Astrocyte (in vitro differentiated cells and primary cell): Measurements from ENCODE around the gene SURF1. TPM values are rescaled to one million over a fixed set of nuclear protein-coding genes. Genes with fewer than 3 reads are reported as not detected.

Source experiments
- DNase-seq: peaks from one replicate; pipeline ENCODE4 v3.0.0-alpha.2; 2010; ENCODE audit warnings: low read depth
- FAIRE-seq: peaks from 2 replicates; lab custom pipeline; 2011; peaks lifted over from hg19 to GRCh38; lab: Jason Lieb, UNC
- H2AFZ ChIP-seq: 2 replicates; pipeline ENCODE4 v1.6.0; 2012; ENCODE audit warnings: low read depth, low read length, inconsistent platforms
- H3K27ac ChIP-seq: 2 replicates; pipeline ENCODE4 v1.5.1; 2011; ENCODE audit warnings: low read depth, low read length, inconsistent platforms
- H3K27me3 ChIP-seq: 2 replicates; pipeline ENCODE4 v1.6.0; 2011; ENCODE audit warnings: low read length, inconsistent platforms; ENCODE audit not compliant: insufficient read depth
- H3K36me3 ChIP-seq: 2 replicates; pipeline ENCODE4 v1.5.1; 2011; ENCODE audit warnings: low read length, inconsistent platforms; ENCODE audit not compliant: insufficient read depth
- H3K4me1 ChIP-seq: 2 replicates; pipeline ENCODE4 v1.5.1; 2011; ENCODE audit warnings: low read length, inconsistent platforms; ENCODE audit not compliant: insufficient read depth
- H3K4me2 ChIP-seq: 2 replicates; pipeline ENCODE4 v1.6.0; 2012; ENCODE audit warnings: low read length, inconsistent platforms
- H3K4me3 ChIP-seq: 2 replicates; pipeline ENCODE4 v1.5.1; 2011; ENCODE audit warnings: low read depth, mild to moderate bottlenecking, low read length, inconsistent platforms; ENCODE audit not compliant: insufficient read depth
- H3K79me2 ChIP-seq: 2 replicates; pipeline ENCODE4 v1.6.0; 2012; ENCODE audit warnings: mild to moderate bottlenecking, low read length, inconsistent platforms; ENCODE audit not compliant: insufficient read depth
- H3K9ac ChIP-seq: 2 replicates; pipeline ENCODE4 v1.6.0; 2012; ENCODE audit warnings: mild to moderate bottlenecking, low read length, inconsistent platforms
- H3K9me3 ChIP-seq: 2 replicates; pipeline ENCODE4 v1.5.1; 2012; ENCODE audit warnings: low read depth, mild to moderate bottlenecking, low read length, inconsistent platforms; ENCODE audit not compliant: insufficient read depth
- H4K20me1 ChIP-seq: 2 replicates; pipeline ENCODE4 v1.6.0; 2012; ENCODE audit warnings: low read length, inconsistent platforms; ENCODE audit not compliant: insufficient read depth
- H3K27ac Mint-ChIP-seq: one replicate; pipeline ENCODE4 v1.8.0; 2021; ENCODE audit warnings: mild to moderate bottlenecking, mixed read lengths; ENCODE audit not compliant: unreplicated experiment
- H3K27me3 Mint-ChIP-seq: one replicate; pipeline ENCODE4 v1.8.0; 2021; ENCODE audit warnings: low read depth, mixed read lengths; ENCODE audit not compliant: unreplicated experiment
- H3K36me3 Mint-ChIP-seq: one replicate; pipeline ENCODE4 v1.8.0; 2021; ENCODE audit warnings: low read depth, mixed read lengths; ENCODE audit not compliant: unreplicated experiment
- H3K4me1 Mint-ChIP-seq: one replicate; pipeline ENCODE4 v1.8.0; 2021; ENCODE audit warnings: low read depth, mixed read lengths; ENCODE audit not compliant: unreplicated experiment
- H3K4me3 Mint-ChIP-seq: one replicate; pipeline ENCODE4 v1.8.0; 2021; ENCODE audit warnings: mild to moderate bottlenecking, moderate library complexity, mixed read lengths; ENCODE audit not compliant: unreplicated experiment
- H3K9me3 Mint-ChIP-seq: one replicate; pipeline ENCODE4 v1.8.0; 2021; ENCODE audit warnings: mild to moderate bottlenecking, mixed read lengths; ENCODE audit not compliant: unreplicated experiment
- EZH2 ChIP-seq: IDR thresholded peaks from 2 replicates; pipeline ENCODE4 v1.6.1; 2012; ENCODE audit warnings: mild to moderate bottlenecking, low read length, inconsistent platforms; ENCODE audit not compliant: insufficient read depth
- total RNA-seq: library from RNA; stranded (reverse); gene quantifications from 2 replicates; pipeline ENCODE4 v1.2.1, GENCODE V29; 2021
- TF ChIP-seq, protein P1 (sequence below): IDR thresholded peaks from 2 replicates; pipeline ENCODE4 v1.5.1; 2011; ENCODE audit warnings: low read depth, mild to moderate bottlenecking, inconsistent platforms, low read length, moderate library complexity; ENCODE audit not compliant: insufficient read depth

SURF1 gene
- total RNA-seq, 1 donor from 2014 or later, result 35.9 TPM

DNA sequence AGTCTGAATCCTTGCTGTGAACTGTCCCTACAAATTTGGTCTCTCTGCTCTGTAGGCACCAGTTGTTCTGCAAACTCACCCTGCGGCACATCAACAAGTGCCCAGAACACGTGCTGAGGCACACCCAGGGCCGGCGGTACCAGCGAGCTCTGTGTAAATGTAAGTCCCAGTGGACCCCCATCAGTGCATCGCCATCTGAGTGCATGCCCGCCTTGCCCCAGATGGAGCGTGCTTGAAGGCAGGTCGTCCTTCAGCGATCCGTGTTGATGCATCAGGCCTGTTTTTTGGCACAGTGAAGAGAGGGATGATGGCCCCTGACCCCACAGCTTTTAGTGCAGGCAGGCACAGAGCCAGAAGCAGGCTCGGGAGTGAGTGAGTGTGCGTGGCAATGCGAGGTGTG is 1.4 kb upstream of the SURF1 start:
- Mint-ChIP-seq H3K4me3 (peak overlapping the region; percentile 84), H3K27ac (peak overlapping the region; percentile 66), H3K9me3 (no peaks in the 10 kb centered on the region), H3K36me3 (peaks cover 12% of the 10 kb centered on the region), H3K4me1 (peaks cover 24% of the 10 kb centered on the region), H3K27me3 (no peaks in the 10 kb centered on the region)
- peaks cover 77% of the 10 kb centered on the region for H3K79me2 ChIP-seq
- peaks cover 15% of the 10 kb centered on the region for H3K4me1 ChIP-seq
- TF ChIP-seq, protein P1, sequence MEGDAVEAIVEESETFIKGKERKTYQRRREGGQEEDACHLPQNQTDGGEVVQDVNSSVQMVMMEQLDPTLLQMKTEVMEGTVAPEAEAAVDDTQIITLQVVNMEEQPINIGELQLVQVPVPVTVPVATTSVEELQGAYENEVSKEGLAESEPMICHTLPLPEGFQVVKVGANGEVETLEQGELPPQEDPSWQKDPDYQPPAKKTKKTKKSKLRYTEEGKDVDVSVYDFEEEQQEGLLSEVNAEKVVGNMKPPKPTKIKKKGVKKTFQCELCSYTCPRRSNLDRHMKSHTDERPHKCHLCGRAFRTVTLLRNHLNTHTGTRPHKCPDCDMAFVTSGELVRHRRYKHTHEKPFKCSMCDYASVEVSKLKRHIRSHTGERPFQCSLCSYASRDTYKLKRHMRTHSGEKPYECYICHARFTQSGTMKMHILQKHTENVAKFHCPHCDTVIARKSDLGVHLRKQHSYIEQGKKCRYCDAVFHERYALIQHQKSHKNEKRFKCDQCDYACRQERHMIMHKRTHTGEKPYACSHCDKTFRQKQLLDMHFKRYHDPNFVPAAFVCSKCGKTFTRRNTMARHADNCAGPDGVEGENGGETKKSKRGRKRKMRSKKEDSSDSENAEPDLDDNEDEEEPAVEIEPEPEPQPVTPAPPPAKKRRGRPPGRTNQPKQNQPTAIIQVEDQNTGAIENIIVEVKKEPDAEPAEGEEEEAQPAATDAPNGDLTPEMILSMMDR, result no peak
- TF ChIP-seq EZH2, result no peak
- no peak overlapping the region for H3K27ac ChIP-seq
- peak overlapping the region; percentile 99 for H3K4me2 ChIP-seq
- H4K20me1 ChIP-seq, result peaks cover 82% of the 10 kb centered on the region
- H3K9ac ChIP-seq, result no peak overlapping the region
- no peak for FAIRE-seq
- H3K36me3 ChIP-seq, result peaks cover 26% of the 10 kb centered on the region
- DNase-seq, result no peak
- H3K27me3 ChIP-seq, result no peaks in the 10 kb centered on the region
- peak overlapping the region; percentile 66 for H3K4me3 ChIP-seq
- H3K9me3 ChIP-seq, result no peaks in the 10 kb centered on the region
- H2AFZ ChIP-seq, result no peak overlapping the region

DNA sequence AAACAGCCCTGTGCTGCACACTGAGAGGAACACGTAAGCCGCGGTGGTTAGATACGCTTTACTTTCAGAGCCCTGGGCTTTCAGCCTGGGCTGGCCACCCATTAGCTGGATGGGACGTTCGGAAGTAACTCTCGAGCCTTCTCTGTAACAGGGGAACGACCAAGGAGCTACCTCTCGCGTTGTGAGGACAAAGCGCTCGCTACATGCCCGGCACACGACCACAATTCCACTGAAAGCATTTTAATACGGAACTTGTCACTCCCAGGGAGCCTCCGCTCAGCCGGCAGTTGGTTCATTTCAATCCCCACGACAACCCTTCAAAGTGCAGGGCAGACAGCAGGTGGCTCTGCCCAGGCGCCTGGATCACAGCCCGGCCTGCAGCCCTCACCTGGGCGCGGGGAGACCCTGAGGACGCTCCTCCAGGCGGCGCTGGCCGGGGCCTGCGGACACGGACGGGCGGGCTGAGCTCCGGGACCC is 368 bp downstream of the SURF1 start:
- peak overlapping the region; percentile 99 for H3K4me2 ChIP-seq
- DNase-seq, result no peak
- peaks cover 82% of the 10 kb centered on the region for H4K20me1 ChIP-seq
- no peak for TF ChIP-seq EZH2
- TF ChIP-seq, protein P1, result no peak
- H3K79me2 ChIP-seq, result peaks cover 62% of the 10 kb centered on the region
- H3K36me3 ChIP-seq, result peaks cover 26% of the 10 kb centered on the region
- peaks cover 15% of the 10 kb centered on the region for H3K4me1 ChIP-seq
- no peaks in the 10 kb centered on the region for H3K9me3 ChIP-seq
- H3K4me3 ChIP-seq, result peak overlapping the region; percentile 91
- Mint-ChIP-seq H3K36me3 (peaks cover 21% of the 10 kb centered on the region), H3K4me3 (peak overlapping the region; percentile 94), H3K27me3 (no peaks in the 10 kb centered on the region), H3K9me3 (no peaks in the 10 kb centered on the region), H3K27ac (peak overlapping the region; percentile 89), H3K4me1 (peaks cover 22% of the 10 kb centered on the region)
- no peak for FAIRE-seq
- H3K27ac ChIP-seq, result peak overlapping the region; percentile 47
- peak overlapping the region; percentile 92 for H3K9ac ChIP-seq
- H3K27me3 ChIP-seq, result no peaks in the 10 kb centered on the region
- peak overlapping the region; percentile 41 for H2AFZ ChIP-seq

DNA sequence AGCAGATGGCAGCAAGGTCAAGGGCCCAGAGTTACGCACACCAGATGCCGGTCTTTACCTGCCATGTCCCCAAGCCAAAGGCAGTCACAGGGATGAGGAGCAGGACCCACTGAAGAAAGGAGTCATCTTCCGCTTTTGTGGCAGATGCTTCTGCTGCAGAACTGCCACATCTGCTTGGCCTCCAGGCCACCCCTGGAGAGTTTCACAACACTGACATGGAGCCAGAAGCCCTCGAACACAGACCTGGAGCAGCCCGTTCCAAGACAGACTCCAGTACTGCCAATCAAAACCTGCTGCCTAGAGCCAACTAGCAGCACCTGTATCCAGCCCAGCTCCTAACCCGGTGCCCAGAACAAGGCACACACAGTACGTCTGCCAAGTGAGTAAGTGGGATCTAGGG is 1.5 kb downstream of the SURF1 start:
- no peaks in the 10 kb centered on the region for H3K27me3 Mint-ChIP-seq
- H3K36me3 Mint-ChIP-seq, result peaks cover 26% of the 10 kb centered on the region
- Histone ChIP-seq H2AFZ (no peak overlapping the region), H3K79me2 (peaks cover 62% of the 10 kb centered on the region), H3K36me3 (peaks cover 32% of the 10 kb centered on the region), H3K27ac (no peak overlapping the region), H3K9me3 (no peaks in the 10 kb centered on the region), H3K4me2 (no peak overlapping the region), H3K27me3 (no peaks in the 10 kb centered on the region), H3K9ac (no peak overlapping the region), H3K4me1 (peaks cover 22% of the 10 kb centered on the region), H4K20me1 (peaks cover 82% of the 10 kb centered on the region), H3K4me3 (no peak overlapping the region)
- no peak for DNase-seq
- H3K4me1 Mint-ChIP-seq, result peaks cover 29% of the 10 kb centered on the region
- TF ChIP-seq, protein P1, result no peak
- TF ChIP-seq EZH2, result no peak
- FAIRE-seq, result no peak
- peak overlapping the region; percentile 94 for H3K4me3 Mint-ChIP-seq
- no peak overlapping the region for H3K27ac Mint-ChIP-seq
- no peaks in the 10 kb centered on the region for H3K9me3 Mint-ChIP-seq
